Adrenal gland (tissue), 12 donors: ENCODE data around the gene PANX2. TPM values are rescaled to one million over a fixed set of nuclear protein-coding genes. Genes with fewer than 3 reads are reported as not detected.

Source experiments
- DNase-seq, 7 donors: peaks; one replicate each; pipeline ENCODE4 v3.0.0-alpha.2; 2019 to 2020
- H3K27ac ChIP-seq, 5 donors: fragments of 200-600 bp; sonication (generic) in 4 of 5; 1 replicate in 3 of 5; 2 replicates in 2 of 5; pipeline versions ENCODE4 v1.5.1 to v1.8.0; 2016 to 2020; ENCODE audit warnings: mild to moderate bottlenecking in 1 of 5
- H3K27me3 ChIP-seq: fragments of 200-600 bp; 2 replicates; pipeline ENCODE4 v1.8.0; 2021
- H3K36me3 ChIP-seq, 2 donors: fragments of 200-600 bp; replicated peaks in 1 of 2; 1 replicate in 1 of 2; 2 replicates in 1 of 2; pipeline versions ENCODE4 v1.5.1 to v1.8.0; 2018 to 2022
- H3K4me1 ChIP-seq, 2 donors: fragments of 200-600 bp; replicated peaks in 1 of 2; 1 replicate in 1 of 2; 2 replicates in 1 of 2; pipeline versions ENCODE4 v1.5.1 to v1.8.0; 2018 to 2021
- H3K4me3 ChIP-seq, 4 donors: fragments of 200-600 bp; sonication (generic) in 3 of 4; one replicate each; pipeline ENCODE4 v1.5.1; 2016 to 2018
- H3K9me3 ChIP-seq, 3 donors: fragments of 200-600 bp; sonication (generic) in 1 of 3; replicated peaks in 1 of 3; 1 replicate in 2 of 3; 2 replicates in 1 of 3; pipeline versions ENCODE4 v1.5.1 to v1.8.0; 2016 to 2021
- CTCF ChIP-seq, 6 experiments: fragments of 450-650 bp in 4 of 6; fragments of 200-600 bp in 2 of 6; sonication (generic) in 1 of 6; IDR thresholded peaks; 1 replicate in 5 of 6; 2 replicates in 1 of 6; pipeline versions ENCODE4 v1.5.1 to v1.8.0; 2016 to 2021; ENCODE audit warnings: antibody characterized with exemption in 6 of 6, mild to moderate bottlenecking in 2 of 6, moderate library complexity in 1 of 6
- POLR2A ChIP-seq, 2 donors: fragments of 450-650 bp; IDR thresholded peaks; one replicate each; pipeline ENCODE4 v1.6.1; 2017; ENCODE audit warnings: antibody characterized with exemption in 2 of 2, mild to moderate bottlenecking in 2 of 2, moderate library complexity in 1 of 2
- WGBS, 4 donors: extraction: QIAGEN DNeasy Blood & Tissue Kit in 2 of 4; methylation state at CpG; one replicate each; pipeline versions ENCODE4 v1.1.5 to v1.1.7; 2013 to 2017; 5-methylcytosine and 5-hydroxymethylcytosine counted together
- intact Hi-C, 2 donors: fragments of 100-400 bp; cut with DNase I; formaldehyde crosslinking; loops; one replicate each; pipeline versions ENCODE4 v1.14.1 to v1.15.0; 2022 to 2023
- polyA plus RNA-seq, 3 donors: library from polyadenylated mRNA; stranded (reverse); fragments of 200-250 nt in 2 of 3; fragments of 350-450 nt in 1 of 3; fragmentation: Illumina TruSeq in 1 of 3; extraction: RNeasy Lipid Tissue Mini Kit (QIAGEN cat#74804) in 1 of 3; gene quantifications; one replicate each; pipeline ENCODE4 v1.2.3, GENCODE V29; 2013 to 2014
- total RNA-seq, 9 donors: library from RNA; depleted of rRNA in 4 of 9; stranded (reverse); fragments of >200 nt in 4 of 9; fragments of 120-200 nt in 1 of 9; fragmentation: NEBNext Ultra II Directional in 1 of 9; extraction: Animal tissue kit (Norgen Biotek cat#: 25700) in 1 of 9; gene quantifications; one replicate each; pipeline versions ENCODE4 v1.1.0 to v1.2.4, GENCODE V29; 2013 to 2023
- donor health status: healthy with polysubstance abuse.
- donor health status: Bipolar disorder and iron deficiency.
- donor health status: DM: yes; HTN: yes; CAD: no.
- donor health status: DM: no; HTN: no; CAD: no.
- donor health status: DM: no; HTN: no; CAD: no.
- donor health status: DM: yes; HTN: yes; CAD: no.

Gene PANX2
- total and polyA plus RNA-seq, 12 donors: 0.22 to 4.1 (median 0.70) TPM

DNA sequence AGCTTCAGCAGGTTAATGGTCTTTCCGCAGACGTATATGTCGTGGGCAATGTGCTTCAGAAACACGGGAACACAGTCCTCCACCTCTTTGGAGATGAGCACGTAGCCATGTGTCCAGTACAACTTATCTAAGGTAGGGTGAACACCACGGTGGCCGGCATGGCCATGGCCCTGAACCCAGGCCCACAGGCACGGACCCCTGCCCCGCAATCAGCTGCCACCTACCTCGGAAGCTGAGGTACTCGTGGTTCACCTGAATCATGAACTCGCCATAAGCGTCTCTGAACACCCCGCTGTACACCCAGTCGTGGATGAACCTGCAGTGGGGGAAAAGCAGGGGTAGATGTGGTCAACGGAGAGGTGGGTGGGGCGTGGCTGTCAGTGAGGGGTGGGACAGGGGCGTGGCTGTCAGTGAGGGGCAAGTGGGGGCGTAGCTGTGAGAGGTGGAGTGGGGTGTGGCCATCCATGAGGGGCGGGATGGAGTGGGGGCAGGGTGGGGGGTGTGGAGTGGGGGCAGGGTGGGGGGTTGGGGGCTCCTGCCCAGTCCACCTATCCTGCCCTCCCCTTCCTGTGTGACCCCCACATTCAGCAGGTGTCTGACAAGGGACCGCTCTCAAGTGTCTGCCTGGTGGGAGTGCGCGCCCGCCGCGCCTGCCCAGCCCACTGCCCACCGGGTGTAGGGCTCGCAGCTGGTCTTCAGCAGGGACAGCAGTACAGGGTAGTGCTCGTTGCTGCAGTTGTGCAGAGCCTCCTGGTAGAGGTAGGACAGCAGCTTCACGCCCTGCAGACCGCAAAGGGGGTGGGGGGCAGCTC lies 55.7 kb downstream of the PANX2 start:
- Histone ChIP-seq H3K4me1 (no peaks in the 10 kb centered on the region), H3K27ac (no peak overlapping the region), H3K27me3 (no peaks in the 10 kb centered on the region), H3K36me3 (peaks cover 0 to 62% of the 10 kb centered on the region in 2 donors), H3K9me3 (no peaks in the 10 kb centered on the region), H3K4me3 (no peak overlapping the region)
- whole genome bisulfite sequencing, 4 donors: 91 to 93% (median 93%) methylated on average over 16 to 31 of the region's 31 CpGs
- intact Hi-C loops: no loop called here
- no peak for DNase-seq
- TF ChIP-seq POLR2A (IDR thresholded peaks at IDR 0.05) (no peak), CTCF (IDR thresholded peaks at IDR 0.05) (no peak)

GRCh38 chr22:50226875-50227165 lies 56.3 kb downstream of the PANX2 start:
- intact Hi-C loops: no loop called here
- no peak overlapping the region for H3K4me3 ChIP-seq
- H3K27ac ChIP-seq: no peak overlapping the region
- H3K9me3 ChIP-seq: no peaks in the 10 kb centered on the region
- H3K4me1 ChIP-seq: no peaks in the 10 kb centered on the region
- 88 to 93% (median 93%) methylated on average over 17 to 18 of the region's 18 CpGs; no CpG with 5 or more reads in 1 of the 4 donors for WGBS, 4 donors
- peaks cover 0 to 56% of the 10 kb centered on the region in 2 donors for H3K36me3 ChIP-seq
- H3K27me3 ChIP-seq: no peaks in the 10 kb centered on the region
- DNase-seq: no peak
- no peak for TF ChIP-seq CTCF (IDR thresholded peaks at IDR 0.05)
- no peak for TF ChIP-seq POLR2A (IDR thresholded peaks at IDR 0.05)

DNA sequence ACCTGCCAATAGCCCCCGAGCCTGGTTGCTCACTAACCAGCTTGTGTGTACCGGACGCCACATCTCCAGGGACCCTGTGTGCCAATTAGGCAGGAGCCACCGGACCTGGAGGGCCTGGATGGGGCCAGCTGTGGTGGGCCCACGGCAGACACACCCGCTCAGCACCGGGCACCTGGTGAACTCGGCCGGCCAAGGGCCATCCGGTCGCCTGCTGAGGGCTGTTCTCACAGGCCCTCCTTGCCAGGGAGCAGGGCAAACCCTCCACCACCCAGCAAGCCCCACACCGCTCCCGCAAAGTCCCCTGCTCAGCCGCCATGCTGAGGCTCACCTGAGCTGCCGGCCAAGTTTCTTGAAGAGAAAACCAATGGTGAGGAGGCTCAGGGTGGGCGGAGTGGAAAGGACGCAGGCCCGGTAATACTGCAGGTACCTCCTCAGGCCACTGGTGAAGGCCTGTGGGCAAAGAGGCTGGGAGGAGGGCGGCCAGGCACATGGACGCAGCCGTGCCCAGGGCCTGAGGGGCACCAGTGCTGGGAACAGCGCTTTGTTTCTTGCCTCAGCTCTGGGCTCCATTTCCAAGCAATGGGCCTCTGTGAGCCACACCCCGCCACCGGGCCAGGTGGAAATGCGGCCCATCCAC lies 57.2 kb downstream of the PANX2 start:
- Histone ChIP-seq H3K4me1 (no peaks in the 10 kb centered on the region), H3K9me3 (no peaks in the 10 kb centered on the region), H3K4me3 (no peak overlapping the region), H3K27ac (no peak overlapping the region), H3K36me3 (peaks cover 0 to 54% of the 10 kb centered on the region in 2 donors), H3K27me3 (no peaks in the 10 kb centered on the region)
- DNase-seq: no peak
- TF ChIP-seq POLR2A (IDR thresholded peaks at IDR 0.05) (no peak), CTCF (IDR thresholded peaks at IDR 0.05) (no peak)
- intact Hi-C loops: no loop called here
- 90 to 95% (median 94%) methylated on average over 9 to 25 of the region's 25 CpGs for WGBS, 4 donors

GRCh38 chr22:50228366-50228765 lies 57.8 kb downstream of the PANX2 start:
- Histone ChIP-seq H3K27me3 (no peaks in the 10 kb centered on the region), H3K27ac (no peak overlapping the region), H3K9me3 (no peaks in the 10 kb centered on the region), H3K36me3 (peaks cover 0 to 54% of the 10 kb centered on the region in 2 donors), H3K4me1 (no peaks in the 10 kb centered on the region), H3K4me3 (no peak overlapping the region)
- no peak for DNase-seq
- intact Hi-C loops: no loop called here
- TF ChIP-seq CTCF (IDR thresholded peaks at IDR 0.05) (no peak), POLR2A (IDR thresholded peaks at IDR 0.05) (no peak)
- WGBS, 4 donors: 88 to 95% (median 92%) methylated on average over 5 to 9 of the region's 9 CpGs
